IMR-90 (cell line): ENCODE measurements around the gene RBM34. TPM values are rescaled to one million over a fixed set of nuclear protein-coding genes. Genes with fewer than 3 reads are reported as not detected.
A peak's percentile ranks its signal among the peaks of the same experiment; 100 is the strongest.
"Not testable (repeated sequence)": the region's sequence is repeated elsewhere in the genome, so short reads cannot be mapped to it uniquely, and the experiment has no call there.

ENCODE experiments used
- ATAC-seq: fragments of 200-7000 bp; cut with Tn5 transposase; 2 replicates; pipeline ENCODE4 v1.9.1; 2020; ENCODE audit warnings: low read depth, mild to moderate bottlenecking, moderate library complexity
- BruUV-seq: library from RNA; stranded (reverse); fragments of 400-500 nt; replicated peaks from 2 replicates; lab custom pipeline; 2021; lab: Mats Ljungman, UMichigan
- CTCF ChIA-PET: fragments of 300-600 bp; formaldehyde crosslinking; extraction: SDS; loops from one replicate; lab custom pipeline; 2021; ENCODE audit warnings: antibody characterized with exemption; lab: Yijun Ruan, JAX
- POLR2A ChIA-PET: fragments of 300-600 bp; sonication (Branson Sonifier 250); formaldehyde crosslinking; loops from one replicate; lab custom pipeline; 2022; ENCODE audit warnings: antibody characterized with exemption; ENCODE audit not compliant: unreplicated experiment; lab: Charles Lee
- DNase-seq: peaks from one replicate; pipeline ENCODE4 v3.0.0; 2013
- H2AFZ ChIP-seq: replicated peaks from 2 replicates; pipeline ENCODE3; 2013; ENCODE audit warnings: low read length, mild to moderate bottlenecking; ENCODE audit not compliant: poor library complexity
- H2AK5ac ChIP-seq: 2 replicates; pipeline ENCODE4 v1.6.1; 2013; ENCODE audit warnings: low read depth, low read length, inconsistent platforms
- H2AK9ac ChIP-seq: replicated peaks from 2 replicates; pipeline ENCODE3; 2013; ENCODE audit warnings: mild to moderate bottlenecking, low read depth, low read length, moderate library complexity; ENCODE audit not compliant: poor library complexity
- H2BK120ac ChIP-seq: 2 replicates; pipeline ENCODE4 v1.6.1; 2013; ENCODE audit warnings: low read depth, low read length, inconsistent platforms
- H2BK15ac ChIP-seq: 3 replicates; pipeline ENCODE4 v1.6.1; 2013; ENCODE audit warnings: low read depth, low read length, inconsistent platforms
- H2BK20ac ChIP-seq: 2 replicates; pipeline ENCODE4 v1.6.1; 2013; ENCODE audit warnings: low read depth, mild to moderate bottlenecking, inconsistent platforms, low read length, moderate library complexity
- H2BK5ac ChIP-seq: 2 replicates; pipeline ENCODE4 v1.6.1; 2013; ENCODE audit warnings: mild to moderate bottlenecking, low read depth, low read length, inconsistent platforms; ENCODE audit not compliant: poor library complexity, severe bottlenecking
- H3K14ac ChIP-seq: replicated peaks from 2 replicates; pipeline ENCODE4 v1.6.1; 2013; ENCODE audit warnings: low read depth, low read length, inconsistent platforms
- H3K18ac ChIP-seq: 2 replicates; pipeline ENCODE4 v1.6.1; 2013; ENCODE audit warnings: low read depth, low read length, control low read depth
- H3K23ac ChIP-seq: 2 replicates; pipeline ENCODE4 v1.6.1; 2013; ENCODE audit warnings: low read depth, low read length, inconsistent platforms
- H3K27ac ChIP-seq: 2 replicates; pipeline ENCODE4 v1.5.1; 2013; ENCODE audit warnings: mild to moderate bottlenecking, control low read depth, low read length; ENCODE audit not compliant: insufficient read depth
- H3K27me3 ChIP-seq: 2 replicates; pipeline ENCODE4 v1.6.1; 2013; ENCODE audit warnings: low read length; ENCODE audit not compliant: control insufficient read depth, insufficient read depth
- H3K36me3 ChIP-seq: 2 replicates; pipeline ENCODE4 v1.6.1; 2013; ENCODE audit warnings: low read length, mixed read lengths; ENCODE audit not compliant: control insufficient read depth, insufficient read depth
- H3K4ac ChIP-seq: 2 replicates; pipeline ENCODE4 v1.6.1; 2013; ENCODE audit warnings: low read depth, low read length, inconsistent platforms
- H3K4me1 ChIP-seq: 2 replicates; pipeline ENCODE4 v1.6.1; 2013; ENCODE audit warnings: low read length, mixed read lengths; ENCODE audit not compliant: control insufficient read depth, insufficient read depth
- H3K4me2 ChIP-seq: 2 replicates; pipeline ENCODE4 v1.6.1; 2013; ENCODE audit warnings: low read depth, mild to moderate bottlenecking, control low read depth, low read length, moderate library complexity
- H3K4me3 ChIP-seq: 2 replicates; pipeline ENCODE4 v1.5.1; 2013; ENCODE audit warnings: low read depth, mild to moderate bottlenecking, control low read depth, low read length, moderate library complexity; ENCODE audit not compliant: insufficient read depth
- H3K56ac ChIP-seq: 2 replicates; pipeline ENCODE4 v1.6.1; 2013; ENCODE audit warnings: low read length, inconsistent platforms; ENCODE audit not compliant: insufficient read depth; ENCODE audit errors: extremely low read depth
- H3K79me1 ChIP-seq, 2 experiments: 2 replicates each; pipeline ENCODE4 v1.6.1; 2013; ENCODE audit warnings: low read length in 2 of 2, inconsistent platforms in 1 of 2, low read depth in 1 of 2
- H3K9ac ChIP-seq: 2 replicates; pipeline ENCODE4 v1.6.1; 2013; ENCODE audit warnings: low read depth, low read length, control low read depth
- H3K9me1 ChIP-seq: 2 replicates; pipeline ENCODE4 v1.6.1; 2013; ENCODE audit warnings: low read length, inconsistent platforms; ENCODE audit not compliant: insufficient read depth
- H3K9me3 ChIP-seq: 2 replicates; pipeline ENCODE4 v1.6.1; 2013; ENCODE audit warnings: low read length; ENCODE audit not compliant: control insufficient read depth, insufficient read depth
- H4K20me1 ChIP-seq: 2 replicates; pipeline ENCODE4 v1.6.1; 2013; ENCODE audit warnings: low read length, inconsistent platforms; ENCODE audit not compliant: insufficient read depth
- H4K5ac ChIP-seq: 2 replicates; pipeline ENCODE4 v1.6.1; 2013; ENCODE audit warnings: mild to moderate bottlenecking, low read depth, low read length, control low read depth
- H4K8ac ChIP-seq, 2 experiments: 2 replicates each; pipeline ENCODE4 v1.6.1; 2013; ENCODE audit warnings: low read depth in 2 of 2, low read length in 2 of 2, control low read depth in 1 of 2, inconsistent platforms in 1 of 2
- H4K91ac ChIP-seq: 2 replicates; pipeline ENCODE4 v1.6.1; 2013; ENCODE audit warnings: low read depth, low read length, inconsistent platforms; ENCODE audit not compliant: insufficient read depth
- CEBPB ChIP-seq: IDR thresholded peaks from 2 replicates; pipeline ENCODE4 v1.6.1; 2012; ENCODE audit warnings: low read depth, low read length, improper control_type of control experiment
- NFE2L2 ChIP-seq: fragments of 150-350 bp; IDR thresholded peaks from 2 replicates; pipeline ENCODE4 v1.6.1; 2016; ENCODE audit warnings: low read depth, mild to moderate bottlenecking, low read length
- WGBS, 2 experiments: methylation state at CpG; one replicate each; pipeline versions ENCODE4 v1.1.5 to v1.1.7; 2013; ENCODE audit warnings: missing lambda C conversion rate in 2 of 2; ENCODE audit not compliant: insufficient read length in 1 of 2; ENCODE audit errors: extremely low coverage in 2 of 2; 5-methylcytosine and 5-hydroxymethylcytosine counted together
- dilution Hi-C: fragments of 300-500 bp; cut with HindIII; formaldehyde crosslinking; loops from one replicate; pipeline ENCODE4 v1.14.3; 2018; ENCODE audit warnings: low sequenced_read_pairs; ENCODE audit not compliant: unreplicated experiment
- in situ Hi-C: fragments of 300-500 bp; cut with MboI; formaldehyde crosslinking; loops from 3 replicates; pipeline ENCODE4 v1.14.3; 2019; ENCODE audit warnings: low sequenced_read_pairs, inconsistent platforms, mixed read lengths
- intact Hi-C: fragments of 100-400 bp; cut with micrococcal nuclease; formaldehyde crosslinking; loops from 2 replicates; pipeline ENCODE4 v1.10.0; 2022
- polyA plus RNA-seq, 3 experiments: library from polyadenylated mRNA; depleted of rRNA; stranded (reverse); fragments of >200 nt; gene quantifications; 2 replicates each; pipeline ENCODE4 v1.2.3, GENCODE V29; 2012; ENCODE audit warnings: low replicate concordance in 1 of 3
- total RNA-seq: library from RNA; depleted of rRNA; stranded (reverse); fragments of >200 nt; gene quantifications from 2 replicates; pipeline ENCODE4 v1.2.3, GENCODE V29; 2012

RBM34 gene
- total and polyA plus RNA-seq, 2 of the 4 experiments (the other 2 are of a cell fraction) = 28.7 to 34.0 TPM

- ChIA-PET CTCF (no interaction called here), POLR2A (no interaction called here)
- H2BK20ac ChIP-seq = no peak overlapping the region
- ATAC-seq = no peak
- intact Hi-C loops (no loop called here), dilution Hi-C loops (no loop called here), in situ Hi-C loops (no loop called here)
- H4K5ac ChIP-seq = no peak overlapping the region
- peaks cover 11% of the 10 kb centered on the region for H3K36me3 ChIP-seq
- H3K27ac ChIP-seq = no peak overlapping the region
- H4K8ac ChIP-seq = no peak overlapping the region
- H3K18ac ChIP-seq = no peak overlapping the region
- no peaks in the 10 kb centered on the region for H4K20me1 ChIP-seq
- H3K4me1 ChIP-seq = no peaks in the 10 kb centered on the region
- TF ChIP-seq NFE2L2 (no peak), CEBPB (peak; percentile 30; the same call in 1 of the 2 replicates)
- no CpG with 5 or more reads among the region's 1 CpG for WGBS, 2 experiments
- no peaks in the 10 kb centered on the region for H3K9me3 ChIP-seq
- H3K14ac ChIP-seq = no peak overlapping the region
- no peak overlapping the region for H2AFZ ChIP-seq
- H2BK5ac ChIP-seq = no peak overlapping the region
- H3K23ac ChIP-seq = no peak overlapping the region
- H3K79me1 ChIP-seq = peaks cover under 1 to 4% of the 10 kb centered on the region in 2 experiments; a peak in 1 of 4 replicates
- no peaks in the 10 kb centered on the region for H3K27me3 ChIP-seq
- H3K4ac ChIP-seq = no peak overlapping the region
- H3K4me3 ChIP-seq = no peak overlapping the region
- no peak overlapping the region for H2BK15ac ChIP-seq
- H3K9ac ChIP-seq = no peak overlapping the region
- DNase-seq = no peak
- no peak overlapping the region for H4K91ac ChIP-seq
- no peak overlapping the region for H2BK120ac ChIP-seq
- no peak overlapping the region for H3K4me2 ChIP-seq
- no TSS peak for BruUV-seq
- H3K9me1 ChIP-seq = no peaks in the 10 kb centered on the region
- H3K56ac ChIP-seq = no peak overlapping the region
- H2AK5ac ChIP-seq = no peak overlapping the region
- H2AK9ac ChIP-seq = no peak overlapping the region
Measured at GRCh38 chr1:235203428-235203827, 42.4 kb upstream of the RBM34 start.

DNA sequence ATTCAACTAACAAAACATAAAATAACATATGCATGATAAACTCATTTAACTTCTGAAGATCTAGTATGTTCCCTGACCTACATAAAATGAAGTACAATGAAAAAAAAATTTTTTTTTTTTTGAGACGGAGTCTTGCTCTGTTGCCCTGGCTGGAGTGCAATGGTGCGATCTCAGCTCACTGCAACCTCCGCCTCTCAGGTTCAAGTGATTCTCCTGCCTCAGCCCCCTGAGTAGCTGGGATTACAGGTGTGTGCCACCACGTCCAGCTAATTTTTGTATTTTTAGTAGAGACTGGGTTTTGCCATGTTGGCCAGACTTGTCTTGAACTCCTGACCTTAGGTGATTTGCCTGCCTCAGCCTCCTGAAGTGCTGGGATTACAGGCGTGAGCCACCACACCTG is 41.4 kb upstream of the RBM34 start:
- WGBS, 2 experiments = no CpG with 5 or more reads among the region's 5 CpGs
- H4K91ac ChIP-seq, H2AK5ac ChIP-seq, H3K56ac ChIP-seq, H4K8ac ChIP-seq, H2BK5ac ChIP-seq, H2BK20ac ChIP-seq, H2AFZ ChIP-seq, DNase-seq, H2BK120ac ChIP-seq, H3K4ac ChIP-seq, H3K23ac ChIP-seq, intact Hi-C loops, H2BK15ac ChIP-seq, H3K4me1 ChIP-seq, H3K18ac ChIP-seq, CTCF ChIA-PET, H3K4me2 ChIP-seq, H2AK9ac ChIP-seq, H3K27ac ChIP-seq, BruUV-seq, H3K14ac ChIP-seq, H3K9me1 ChIP-seq, H3K9me3 ChIP-seq, H3K4me3 ChIP-seq, dilution Hi-C loops, in situ Hi-C loops, POLR2A ChIA-PET, H3K9ac ChIP-seq, ATAC-seq, H4K20me1 ChIP-seq, H3K79me1 ChIP-seq, H4K5ac ChIP-seq, H3K27me3 ChIP-seq: not testable (repeated sequence)
- H3K36me3 ChIP-seq = peaks cover 11% of the 10 kb centered on the region
